Retinal pigment epithelial cell (primary cell): ENCODE results near the gene KLHL8.

Experiments
- DNase-seq: peaks from one replicate; pipeline ENCODE4 v3.0.0-alpha.2; 2010; ENCODE audit warnings: low read depth
- H3K4me3 ChIP-seq: 2 replicates; pipeline ENCODE4 v1.5.1; 2011; ENCODE audit warnings: mild to moderate bottlenecking, low read length, control low read depth, moderate library complexity
- CTCF ChIP-seq: conservative IDR thresholded peaks from 2 replicates; pipeline ENCODE4 v1.5.1; 2011; ENCODE audit warnings: low read depth, low read length, control low read depth, inconsistent platforms

KLHL8 gene

DNA sequence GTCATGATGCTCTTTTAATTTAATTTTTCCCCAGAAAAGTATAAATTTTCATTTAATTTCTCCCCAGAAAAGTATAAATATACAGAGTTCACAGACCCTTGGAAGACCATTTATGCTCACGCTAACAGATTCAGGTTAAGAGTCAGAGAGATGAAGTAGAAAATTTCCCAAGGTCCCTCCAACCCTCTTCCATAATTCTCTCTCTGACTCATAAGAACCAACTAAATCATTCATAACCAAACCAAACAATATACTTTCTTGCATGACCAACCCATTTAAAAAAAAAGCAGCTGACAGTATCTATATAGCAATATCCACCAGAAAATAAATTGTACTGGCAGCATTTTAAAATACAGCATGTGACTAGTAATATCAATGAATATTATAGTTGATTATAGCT is 3.9 kb downstream of the KLHL8 start:
- DNase-seq = no peak
- H3K4me3 ChIP-seq = no peak overlapping the region
- no peak for TF ChIP-seq CTCF

GRCh38 chr4:87213421-87214075 is 6.9 kb downstream of the KLHL8 start:
- TF ChIP-seq CTCF = no peak
- H3K4me3 ChIP-seq = no peak overlapping the region
- peak; percentile 63 for DNase-seq

GRCh38 chr4:87211249-87211952 is 9.0 kb downstream of the KLHL8 start:
- DNase-seq = no peak
- TF ChIP-seq CTCF = no peak
- H3K4me3 ChIP-seq = no peak overlapping the region

GRCh38 chr4:87209696-87210095 is 10.7 kb downstream of the KLHL8 start:
- TF ChIP-seq CTCF = no peak
- no peak for DNase-seq
- H3K4me3 ChIP-seq = no peak overlapping the region

DNA sequence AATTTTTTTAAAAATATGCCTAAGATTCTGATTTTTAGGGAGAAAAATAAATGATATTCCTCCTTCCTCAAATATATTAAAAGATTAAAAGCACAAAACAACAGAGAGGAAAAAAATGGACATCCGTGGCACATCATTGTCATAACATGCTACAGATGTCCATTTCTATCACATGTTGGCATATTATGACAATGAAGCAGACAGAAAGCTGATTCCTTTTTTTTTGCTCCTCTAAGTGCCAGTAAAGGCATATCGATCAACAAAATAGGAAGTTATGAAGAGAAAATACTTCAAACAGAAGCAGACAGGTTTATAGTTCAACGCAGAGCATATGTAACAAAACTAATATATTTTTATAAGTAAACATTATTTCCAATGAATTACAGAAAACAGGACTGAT is 11.2 kb downstream of the KLHL8 start:
- TF ChIP-seq CTCF = no peak
- no peak for DNase-seq
- H3K4me3 ChIP-seq = no peak overlapping the region

DNA sequence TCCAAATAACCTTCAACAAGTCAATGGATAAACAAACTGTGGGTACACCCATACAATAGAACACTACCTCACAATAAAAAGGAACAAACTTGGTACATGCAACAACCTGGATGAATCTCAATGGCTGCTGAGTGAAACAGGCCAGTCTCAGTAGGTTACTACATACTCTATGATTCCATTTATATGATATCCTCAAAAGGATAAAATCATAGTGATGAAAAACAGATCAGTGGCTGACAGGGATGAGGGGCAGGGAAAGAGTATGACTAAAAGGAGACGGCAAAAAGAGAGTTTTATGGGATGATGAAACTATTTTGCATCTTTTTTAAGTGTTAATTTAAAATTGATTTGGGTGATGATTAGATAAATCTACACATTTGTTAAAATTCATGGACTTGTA is 15.9 kb downstream of the KLHL8 start:
- no peak overlapping the region for H3K4me3 ChIP-seq
- no peak for DNase-seq
- TF ChIP-seq CTCF = no peak

GRCh38 chr4:87196927-87197326 is 23.5 kb downstream of the KLHL8 start:
- TF ChIP-seq CTCF = no peak
- no peak overlapping the region for H3K4me3 ChIP-seq
- DNase-seq = peak; percentile 40
